Lower lobe of right lung (tissue), 2 donors: ENCODE data around the gene OR2S2. TPM values are rescaled to one million over a fixed set of nuclear protein-coding genes. Genes with fewer than 3 reads are reported as not detected.

Experiments
- ATAC-seq, 2 donors: fragments of 200-7000 bp; cut with Tn5 transposase; one replicate each; pipeline ENCODE4 v1.9.1; 2020 to 2022; ENCODE audit warnings: mild to moderate bottlenecking in 2 of 2, moderate library complexity in 2 of 2
- DNase-seq: peaks from one replicate; pipeline ENCODE4 v3.0.0-alpha.2; 2020
- H3K27ac ChIP-seq: fragments of 200-600 bp; one replicate; pipeline ENCODE4 v1.8.0; 2022
- H3K27me3 ChIP-seq: fragments of 200-600 bp; one replicate; pipeline ENCODE4 v1.8.0; 2022; ENCODE audit warnings: low read depth
- H3K36me3 ChIP-seq: fragments of 200-600 bp; one replicate; pipeline ENCODE4 v1.8.0; 2022; ENCODE audit warnings: mild to moderate bottlenecking
- H3K4me1 ChIP-seq: fragments of 200-600 bp; one replicate; pipeline ENCODE4 v1.8.0; 2022
- H3K4me3 ChIP-seq: fragments of 200-600 bp; one replicate; pipeline ENCODE4 v1.8.0; 2022; ENCODE audit warnings: mild to moderate bottlenecking
- H3K9me3 ChIP-seq: fragments of 200-600 bp; one replicate; pipeline ENCODE4 v1.8.0; 2022
- intact Hi-C: fragments of 100-400 bp; cut with DNase I; formaldehyde crosslinking; loops from one replicate; pipeline ENCODE4 v1.11.0; 2022
- total RNA-seq: library from RNA; stranded (reverse); fragmentation: NEBNext Ultra II Directional; extraction: Animal tissue kit (Norgen Biotek cat#: 25700); gene quantifications from one replicate; pipeline ENCODE4 v1.2.1, GENCODE V29; 2021
- TF ChIP-seq, protein P1 (sequence below): fragments of 200-600 bp; IDR thresholded peaks from one replicate; pipeline ENCODE4 v1.8.0; 2022; ENCODE audit warnings: antibody characterized with exemption, mild to moderate bottlenecking
- donor health status: DM: no; HTN: yes; CAD: no; lungs with severe emphysema.

Gene OR2S2
- total RNA-seq, 1 donor from 2014 or later, result not detected

DNA sequence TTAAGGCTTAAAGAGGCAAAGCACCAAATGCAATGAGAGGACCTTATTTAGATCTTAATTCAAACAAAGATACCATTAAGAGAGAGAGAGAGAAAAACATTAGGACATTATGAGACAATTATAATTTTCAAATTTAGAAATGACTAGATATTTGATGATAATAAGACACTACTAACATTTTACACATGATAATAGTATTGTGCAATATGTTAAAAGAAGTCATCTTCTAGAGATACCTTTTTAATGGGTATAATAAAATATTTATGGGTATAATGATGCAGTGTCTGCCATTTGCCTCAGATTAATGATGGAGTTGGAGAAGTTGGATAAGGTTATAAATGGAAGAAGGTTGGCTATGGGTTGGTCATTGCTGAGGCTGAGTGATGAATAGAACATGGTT lies 27.4 kb downstream of the OR2S2 start:
- intact Hi-C loops, result no loop called here
- H3K27me3 ChIP-seq, result no peaks in the 10 kb centered on the region
- TF ChIP-seq, protein P1, sequence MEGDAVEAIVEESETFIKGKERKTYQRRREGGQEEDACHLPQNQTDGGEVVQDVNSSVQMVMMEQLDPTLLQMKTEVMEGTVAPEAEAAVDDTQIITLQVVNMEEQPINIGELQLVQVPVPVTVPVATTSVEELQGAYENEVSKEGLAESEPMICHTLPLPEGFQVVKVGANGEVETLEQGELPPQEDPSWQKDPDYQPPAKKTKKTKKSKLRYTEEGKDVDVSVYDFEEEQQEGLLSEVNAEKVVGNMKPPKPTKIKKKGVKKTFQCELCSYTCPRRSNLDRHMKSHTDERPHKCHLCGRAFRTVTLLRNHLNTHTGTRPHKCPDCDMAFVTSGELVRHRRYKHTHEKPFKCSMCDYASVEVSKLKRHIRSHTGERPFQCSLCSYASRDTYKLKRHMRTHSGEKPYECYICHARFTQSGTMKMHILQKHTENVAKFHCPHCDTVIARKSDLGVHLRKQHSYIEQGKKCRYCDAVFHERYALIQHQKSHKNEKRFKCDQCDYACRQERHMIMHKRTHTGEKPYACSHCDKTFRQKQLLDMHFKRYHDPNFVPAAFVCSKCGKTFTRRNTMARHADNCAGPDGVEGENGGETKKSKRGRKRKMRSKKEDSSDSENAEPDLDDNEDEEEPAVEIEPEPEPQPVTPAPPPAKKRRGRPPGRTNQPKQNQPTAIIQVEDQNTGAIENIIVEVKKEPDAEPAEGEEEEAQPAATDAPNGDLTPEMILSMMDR, result no peak
- peaks cover 13% of the 10 kb centered on the region for H3K4me1 ChIP-seq
- no peaks in the 10 kb centered on the region for H3K9me3 ChIP-seq
- no peak overlapping the region for H3K27ac ChIP-seq
- H3K4me3 ChIP-seq, result no peak overlapping the region
- DNase-seq, result no peak
- ATAC-seq, result no peak
- no peaks in the 10 kb centered on the region for H3K36me3 ChIP-seq

DNA sequence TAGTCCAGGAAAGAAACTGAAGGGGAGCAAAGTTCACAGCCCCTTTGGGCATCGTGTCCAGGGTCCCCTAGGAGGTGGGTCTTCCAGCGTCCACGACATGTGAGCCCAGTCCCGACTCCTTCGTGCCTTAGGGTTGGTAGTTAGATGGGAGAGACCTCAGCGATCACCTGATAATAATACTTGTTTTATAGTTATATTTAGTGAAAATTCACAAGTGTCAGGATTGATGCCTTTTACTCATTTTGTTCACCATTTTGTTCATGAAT lies 28.6 kb downstream of the OR2S2 start:
- Histone ChIP-seq H3K36me3 (no peaks in the 10 kb centered on the region), H3K4me3 (no peak overlapping the region), H3K27ac (peak overlapping the region; percentile 28), H3K4me1 (peaks cover 12% of the 10 kb centered on the region), H3K27me3 (no peaks in the 10 kb centered on the region), H3K9me3 (no peaks in the 10 kb centered on the region)
- no peak for DNase-seq
- ATAC-seq, result no peak
- intact Hi-C loops, result no loop called here
- TF ChIP-seq, protein P1, result no peak

DNA sequence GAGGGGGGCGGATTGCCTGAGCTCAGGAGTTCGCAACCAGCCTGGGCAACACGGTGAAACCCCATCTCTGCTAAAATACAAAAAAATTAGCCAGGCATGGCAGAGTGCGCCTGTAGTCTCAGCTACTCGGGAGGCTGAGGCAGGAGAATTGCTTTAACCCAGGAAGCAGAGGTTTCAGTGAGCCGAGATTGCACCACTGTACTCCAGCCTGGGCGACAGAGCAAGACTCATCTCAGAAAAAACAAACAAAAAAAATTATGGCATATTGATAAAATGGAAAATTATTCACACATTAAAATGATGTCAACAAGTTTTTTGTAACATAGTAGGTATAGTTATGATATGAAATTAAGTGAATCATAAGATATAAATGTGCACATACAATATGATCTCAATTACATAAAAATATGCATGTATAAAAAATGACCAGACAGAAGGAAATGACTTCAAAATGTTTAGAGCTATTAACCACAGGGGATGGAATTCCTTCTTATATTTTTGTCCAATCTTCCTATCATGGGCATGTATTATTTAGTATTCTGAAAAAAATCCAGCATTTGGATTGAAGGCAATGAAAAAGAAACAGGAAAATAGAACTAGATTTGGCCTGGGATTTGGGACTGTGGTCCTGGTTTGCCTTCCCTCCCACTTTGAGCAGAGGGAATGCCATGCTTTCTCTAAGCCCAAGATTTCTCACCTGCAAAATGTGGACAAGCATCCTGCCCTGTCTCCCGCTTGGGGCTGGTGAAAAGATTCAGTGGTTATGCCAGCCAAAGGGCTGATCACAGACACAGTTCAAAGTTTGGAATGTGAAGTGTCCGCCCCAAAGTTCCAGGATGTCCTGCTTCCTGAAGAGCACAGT lies 29.1 kb downstream of the OR2S2 start:
- no peak overlapping the region for H3K27ac ChIP-seq
- DNase-seq, result no peak
- intact Hi-C loops, result no loop called here

DNA sequence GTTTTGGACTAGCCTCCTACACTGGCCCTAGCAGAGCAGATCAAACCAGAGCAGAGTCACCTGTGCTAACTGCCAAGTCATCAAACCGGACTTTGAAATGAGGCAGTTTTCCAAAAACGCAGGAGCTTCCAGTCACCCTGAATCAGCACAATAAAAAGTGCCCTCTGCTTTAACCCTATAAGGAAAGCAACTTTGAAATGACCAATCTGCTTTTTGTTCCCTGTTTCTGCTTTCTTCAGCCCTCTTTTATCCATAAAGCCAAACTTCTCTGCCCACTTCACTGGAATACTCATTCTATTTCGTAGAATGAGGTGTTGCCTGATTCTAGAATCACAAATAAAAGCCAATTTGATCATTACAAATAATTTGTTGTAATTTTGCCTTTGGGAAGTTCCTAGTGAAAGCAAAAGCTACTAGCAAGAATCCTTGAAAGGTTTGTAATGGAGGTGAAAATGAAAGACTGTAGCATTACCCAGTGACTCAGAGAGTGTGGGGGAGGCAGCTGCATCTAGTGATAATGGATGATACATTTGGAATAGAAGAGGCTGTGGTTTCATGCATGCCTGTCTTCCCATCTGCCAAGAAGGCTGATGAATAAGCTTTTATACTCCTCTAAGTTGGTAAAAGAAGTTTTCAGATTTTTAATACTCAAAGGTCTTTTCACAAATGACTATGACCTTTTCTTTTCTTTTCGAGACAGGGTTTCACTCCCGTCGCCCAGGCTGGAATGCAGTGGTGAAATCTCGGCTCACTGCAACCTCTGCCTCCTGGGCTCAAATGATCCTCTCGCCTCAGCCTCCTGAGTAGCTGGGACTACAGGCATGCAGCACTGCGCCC lies 33.8 kb downstream of the OR2S2 start:
- no peak for DNase-seq
- H3K27ac ChIP-seq, result no peak overlapping the region

More for the DNA sequence above, 29.1 kb downstream of the OR2S2 start:
- Histone ChIP-seq H3K27me3 (no peaks in the 10 kb centered on the region), H3K4me1 (peaks cover 18% of the 10 kb centered on the region), H3K9me3 (no peaks in the 10 kb centered on the region), H3K4me3 (no peak overlapping the region), H3K36me3 (no peaks in the 10 kb centered on the region)
- TF ChIP-seq, protein P1, result no peak
- ATAC-seq, result no peak

DNA sequence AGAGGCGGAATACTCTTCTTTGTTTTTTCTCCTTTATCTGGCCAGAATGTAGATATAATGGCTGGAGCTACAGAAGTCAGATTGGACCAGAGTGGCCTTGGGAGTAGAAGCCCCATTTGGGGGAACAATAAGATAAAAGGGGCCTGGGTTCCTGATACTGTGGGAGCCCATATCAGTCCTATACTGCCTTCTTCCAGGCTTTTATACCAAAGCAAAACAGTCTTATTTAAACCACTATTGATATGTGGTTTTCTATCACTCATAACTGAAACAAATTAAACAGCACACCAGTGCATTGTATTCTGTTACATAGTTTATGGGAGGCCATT lies 34.4 kb downstream of the OR2S2 start:
- Histone ChIP-seq H3K4me1 (peaks cover 16% of the 10 kb centered on the region), H3K36me3 (no peaks in the 10 kb centered on the region), H3K4me3 (no peak overlapping the region), H3K27ac (no peak overlapping the region), H3K27me3 (no peaks in the 10 kb centered on the region), H3K9me3 (no peaks in the 10 kb centered on the region)
- DNase-seq, result no peak
- ATAC-seq, result no peak
- TF ChIP-seq, protein P1, result no peak
- intact Hi-C loops, result no loop called here

More for the DNA sequence above, 33.8 kb downstream of the OR2S2 start:
- H3K36me3 ChIP-seq, result no peaks in the 10 kb centered on the region
- H3K4me1 ChIP-seq, result peaks cover 16% of the 10 kb centered on the region
- ATAC-seq, result peak in 1 of 2 donors; percentile 59
- no peaks in the 10 kb centered on the region for H3K27me3 ChIP-seq
- H3K4me3 ChIP-seq, result no peak overlapping the region
- no peaks in the 10 kb centered on the region for H3K9me3 ChIP-seq
- TF ChIP-seq, protein P1, result no peak
- intact Hi-C loops, result no loop called here
